Neural cell (in vitro differentiated cells): Measurements from ENCODE around the gene WDR33.

Experiments
- CTCF ChIP-seq: fragments of 450-650 bp; IDR thresholded peaks from 2 replicates; pipeline ENCODE4 v1.5.1; 2014; ENCODE audit warnings: antibody characterized with exemption, mild to moderate bottlenecking, moderate library complexity; ENCODE audit not compliant: poor library complexity, severe bottlenecking
- EP300 ChIP-seq: fragments of 450-650 bp; conservative IDR thresholded peaks from 2 replicates; pipeline ENCODE4 v1.6.1; 2014; ENCODE audit warnings: antibody characterized with exemption, mild to moderate bottlenecking, moderate library complexity; ENCODE audit not compliant: poor library complexity, severe bottlenecking
- EZH2 ChIP-seq: fragments of 200-600, 300-800 bp; shearing (Covaris generic), sonication (generic); IDR thresholded peaks from 2 replicates; pipeline ENCODE4 v1.6.1; 2014; ENCODE audit warnings: antibody characterized with exemption, low read length, borderline replicate concordance, mild to moderate bottlenecking; ENCODE audit not compliant: insufficient read depth, poor library complexity, severe bottlenecking
- POLR2AphosphoS5 ChIP-seq: IDR thresholded peaks from 2 replicates; pipeline ENCODE4 v1.6.1; 2012
- TAF1 ChIP-seq: IDR thresholded peaks from 2 replicates; pipeline ENCODE4 v1.6.1; 2012; ENCODE audit warnings: low read depth

GRCh38 chr2:127754186-127754585, 56.8 kb downstream of the WDR33 start:
- TF ChIP-seq CTCF, result no peak
- no peak for TF ChIP-seq EZH2
- no peak for TF ChIP-seq EP300
- no peak for TF ChIP-seq TAF1
- no peak for TF ChIP-seq POLR2AphosphoS5
